ENCODE data around the gene C16orf87.
A peak's percentile ranks its signal among the peaks of the same experiment; 100 is the strongest.

Gene C16orf87

GRCh38 chr16:46832757-46833459, 1.9 kb upstream of the C16orf87 start:
- DNase-seq (ENCODE audit: insufficient read length, low spot score) (no peak), FAIRE-seq (no peak)
- TF ChIP-seq POLR2A (IDR thresholded peaks at IDR 0.05; ENCODE audit: low read depth, low read length), result no peak

GRCh38 chr16:46830417-46830901, 521 bp downstream of the C16orf87 start:
- TF ChIP-seq POLR2A (IDR thresholded peaks at IDR 0.05; ENCODE audit: low read depth, low read length), result no peak
- FAIRE-seq (no peak), DNase-seq (ENCODE audit: insufficient read length, low spot score) (no peak)

- TF ChIP-seq POLR2A (IDR thresholded peaks at IDR 0.05; ENCODE audit: low read depth, low read length), result no peak
- FAIRE-seq (no peak), DNase-seq (ENCODE audit: insufficient read length, low spot score) (no peak)
These were observed 2.0 kb downstream of the C16orf87 start for GRCh38 chr16:46828943-46829342.

DNA sequence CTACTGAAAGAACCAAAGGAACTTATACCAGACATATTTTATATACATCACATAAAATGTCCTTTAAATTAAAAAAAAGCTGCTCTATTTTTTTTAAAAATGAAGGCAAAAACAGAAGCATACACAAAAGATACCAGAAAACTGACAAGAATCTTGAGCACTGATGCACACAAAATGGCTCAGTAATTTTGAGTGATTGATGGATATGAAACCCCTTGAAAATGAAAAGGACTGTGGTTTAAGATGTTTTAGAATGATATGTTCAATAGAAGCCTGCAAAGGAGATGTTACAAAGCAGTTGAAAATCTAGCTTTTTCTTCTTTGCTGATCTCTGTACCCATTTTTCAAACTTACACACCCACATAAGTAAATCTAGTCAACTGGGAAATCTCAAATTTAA, 2.7 kb downstream of the C16orf87 start:
- no peak for TF ChIP-seq POLR2A (IDR thresholded peaks at IDR 0.05; ENCODE audit: low read depth, low read length)
- no peak for FAIRE-seq

DNA sequence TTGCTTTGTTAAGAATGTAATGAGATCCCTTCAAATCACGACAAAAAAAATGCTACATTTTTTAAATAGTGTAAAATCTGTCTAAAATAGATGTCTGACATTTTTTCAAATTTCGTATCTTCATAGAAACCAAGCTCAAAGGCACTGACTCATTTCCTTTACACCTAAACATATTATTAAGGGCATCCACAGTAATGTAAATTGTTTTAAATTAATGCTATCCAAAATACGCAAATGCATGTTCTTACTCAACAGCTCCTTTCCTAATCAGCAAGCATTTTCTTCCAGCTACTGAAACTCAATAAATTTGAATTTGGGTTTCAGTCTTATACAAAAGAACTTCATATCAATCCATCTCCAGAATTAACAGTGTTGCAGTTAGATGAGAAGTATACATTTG, 4.3 kb downstream of the C16orf87 start:
- no peak for DNase-seq (ENCODE audit: insufficient read length, low spot score)
- peak; percentile 68 for FAIRE-seq
- no peak for TF ChIP-seq POLR2A (IDR thresholded peaks at IDR 0.05; ENCODE audit: low read depth, low read length)

More for the DNA sequence above, 2.7 kb downstream of the C16orf87 start:
- no peak for DNase-seq (ENCODE audit: insufficient read length, low spot score)

- no peak for DNase-seq (ENCODE audit: insufficient read length, low spot score)
- no peak for TF ChIP-seq POLR2A (IDR thresholded peaks at IDR 0.05; ENCODE audit: low read depth, low read length)
- peak; percentile 80 for FAIRE-seq
These were observed 8.7 kb downstream of the C16orf87 start for GRCh38 chr16:46822270-46822669.

- no peak for TF ChIP-seq POLR2A (IDR thresholded peaks at IDR 0.05; ENCODE audit: low read depth, low read length)
- DNase-seq (ENCODE audit: insufficient read length, low spot score), result no peak
- peak; percentile 85 for FAIRE-seq
These were observed 13.0 kb downstream of the C16orf87 start for GRCh38 chr16:46817961-46818360.

DNA sequence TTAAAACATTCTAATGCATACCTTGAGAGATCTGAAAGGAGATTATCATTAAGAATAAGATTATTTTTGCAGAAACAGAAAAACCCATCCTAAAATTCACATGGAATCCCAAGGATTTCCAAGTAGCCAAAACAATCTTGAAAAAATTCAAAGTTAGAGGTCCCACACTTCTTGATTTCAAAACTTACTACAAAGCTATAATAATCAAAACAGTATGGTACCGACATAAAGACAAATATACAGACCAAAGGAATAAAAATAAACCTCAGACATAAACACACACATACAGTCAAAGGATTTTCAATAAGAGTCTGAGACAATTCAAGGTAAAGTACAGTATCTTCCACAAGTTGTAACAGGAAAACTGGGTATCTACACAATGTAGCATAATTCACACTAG, 16.2 kb downstream of the C16orf87 start:
- no peak for TF ChIP-seq POLR2A (IDR thresholded peaks at IDR 0.05; ENCODE audit: low read depth, low read length)
- FAIRE-seq, result no peak

GRCh38 chr16:46813611-46814010, 17.4 kb downstream of the C16orf87 start:
- DNase-seq (ENCODE audit: insufficient read length, low spot score) (no peak), FAIRE-seq (no peak)

More for the DNA sequence above, 16.2 kb downstream of the C16orf87 start:
- DNase-seq (ENCODE audit: insufficient read length, low spot score), result no peak

GRCh38 chr16:46812781-46813540, 18.0 kb downstream of the C16orf87 start:
- FAIRE-seq (no peak), DNase-seq (ENCODE audit: insufficient read length, low spot score) (no peak)
- TF ChIP-seq POLR2A (IDR thresholded peaks at IDR 0.05; ENCODE audit: low read depth, low read length), result no peak

More at GRCh38 chr16:46813611-46814010, 17.4 kb downstream of the C16orf87 start:
- no peak for TF ChIP-seq POLR2A (IDR thresholded peaks at IDR 0.05; ENCODE audit: low read depth, low read length)

- DNase-seq (ENCODE audit: insufficient read length, low spot score) (no peak), FAIRE-seq (no peak)
- TF ChIP-seq POLR2A (IDR thresholded peaks at IDR 0.05; ENCODE audit: low read depth, low read length), result no peak
These were observed 19.3 kb downstream of the C16orf87 start for GRCh38 chr16:46811682-46812081.

DNA sequence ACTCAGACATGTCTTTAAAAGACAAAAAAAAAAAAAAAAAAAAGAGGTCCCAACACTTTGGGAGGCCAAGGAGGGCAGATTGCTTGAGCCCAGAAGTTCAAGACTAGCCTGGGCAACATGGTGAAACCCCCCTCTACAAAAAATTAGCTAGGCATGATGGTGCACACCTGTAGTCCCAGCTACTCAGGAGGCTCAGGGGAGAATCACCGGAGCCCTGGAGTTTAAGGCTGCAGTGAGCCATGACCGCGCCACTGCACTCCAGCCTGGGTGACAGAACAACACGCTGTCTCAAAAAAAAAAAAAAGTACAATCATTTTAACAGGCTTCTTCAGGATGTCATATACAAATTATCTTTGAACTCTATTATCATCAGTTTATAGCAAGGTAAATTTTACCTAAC, 22.0 kb downstream of the C16orf87 start:
- DNase-seq (ENCODE audit: insufficient read length, low spot score) (no peak), FAIRE-seq (no peak)
- no peak for TF ChIP-seq POLR2A (IDR thresholded peaks at IDR 0.05; ENCODE audit: low read depth, low read length)

GRCh38 chr16:46807336-46807735, 23.6 kb downstream of the C16orf87 start:
- TF ChIP-seq POLR2A (IDR thresholded peaks at IDR 0.05; ENCODE audit: low read depth, low read length), result no peak
- no peak for FAIRE-seq

DNA sequence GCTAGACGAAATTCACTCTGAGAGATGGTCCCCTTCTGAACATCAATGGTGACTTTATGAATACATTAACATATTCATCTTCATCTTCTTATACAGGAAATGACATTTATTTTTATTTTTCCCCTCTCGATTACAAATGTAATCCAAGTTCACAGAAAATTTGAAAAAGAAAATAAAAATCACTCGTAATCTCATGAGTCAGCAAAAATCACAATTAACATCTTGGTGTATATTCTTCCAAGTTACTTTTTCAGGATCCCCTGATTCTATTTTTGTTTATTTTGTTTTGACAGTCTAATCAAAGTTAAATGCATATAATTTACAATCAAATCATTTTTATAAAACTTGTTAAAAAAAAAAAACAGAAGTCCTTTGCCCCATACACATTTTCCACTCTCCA, 27.6 kb downstream of the C16orf87 start:
- no peak for TF ChIP-seq POLR2A (IDR thresholded peaks at IDR 0.05; ENCODE audit: low read depth, low read length)
- no peak for FAIRE-seq
- no peak for DNase-seq (ENCODE audit: insufficient read length, low spot score)

More at GRCh38 chr16:46807336-46807735, 23.6 kb downstream of the C16orf87 start:
- DNase-seq (ENCODE audit: insufficient read length, low spot score), result no peak

Data from H54 (cell line).